HEK293 (cell line): ENCODE data around the gene HDHD3.

Experiments
- CTCF ChIA-PET: fragments of 350-600 bp; formaldehyde crosslinking; extraction: SDS; loops from one replicate; lab custom pipeline; 2021; ENCODE audit warnings: antibody characterized with exemption; lab: Yijun Ruan, JAX
- POLR2A ChIA-PET: fragments of 300-600 bp; formaldehyde crosslinking; extraction: SDS; loops from one replicate; lab custom pipeline; 2020; ENCODE audit warnings: antibody characterized with exemption, inconsistent platforms; lab: Yijun Ruan, JAX
- H3K27ac ChIP-seq: fragments of 200-500 bp; sonication (Bioruptor generic); 2 replicates; pipeline ENCODE4 v1.5.1; 2014; ENCODE audit warnings: low read depth, low read length, control low read depth, inconsistent platforms; ENCODE audit errors: extremely low read depth
- H3K36me3 ChIP-seq, 2 experiments: fragments of 200-500 bp in 1 of 2; sonication (Bioruptor generic) in 1 of 2; 1 replicate in 1 of 2; 2 replicates in 1 of 2; pipeline ENCODE4 v1.5.1; 2014 to 2017; ENCODE audit warnings: inconsistent platforms in 2 of 2, low read length in 2 of 2; ENCODE audit not compliant: control insufficient read depth in 2 of 2, insufficient read depth in 1 of 2
- H3K4me1 ChIP-seq: fragments of 200-500 bp; sonication (Bioruptor generic); 2 replicates; pipeline ENCODE4 v1.5.1; 2014; ENCODE audit warnings: mild to moderate bottlenecking, low read length, inconsistent platforms; ENCODE audit not compliant: control insufficient read depth, insufficient read depth
- H3K4me3 ChIP-seq: 2 replicates; pipeline ENCODE4 v1.5.1; 2011; ENCODE audit warnings: low read depth, mild to moderate bottlenecking, control low read depth, low read length, moderate library complexity
- H3K9me3 ChIP-seq: fragments of 200-500 bp; sonication (Bioruptor generic); 2 replicates; pipeline ENCODE4 v1.5.1; 2014; ENCODE audit warnings: low read depth, low read length, inconsistent platforms; ENCODE audit not compliant: control insufficient read depth, insufficient read depth
- EGR2 ChIP-seq: fragments of 450-650 bp; formaldehyde crosslinking; IDR thresholded peaks from 2 replicates; pipeline ENCODE4 v1.5.1; 2016; ENCODE audit warnings: low read depth, missing biosample characterization, missing genetic modification characterization
- GFI1B ChIP-seq: fragments of 450-650 bp; formaldehyde crosslinking; IDR thresholded peaks from 2 replicates; pipeline ENCODE4 v1.5.1; 2016; ENCODE audit warnings: missing biosample characterization, missing genetic modification characterization
- GLIS2 ChIP-seq: fragments of 450-650 bp; formaldehyde crosslinking; IDR thresholded peaks from 2 replicates; pipeline ENCODE4 v1.5.1; 2016; ENCODE audit warnings: missing biosample characterization, missing genetic modification characterization
- MEIS1 ChIP-seq: sonication (generic); formaldehyde crosslinking; IDR thresholded peaks from 2 replicates; pipeline ENCODE4 v1.8.1; 2022; ENCODE audit warnings: missing genetic modification reagents, mild to moderate bottlenecking, borderline replicate concordance
- SP2 ChIP-seq: fragments of 450-650 bp; formaldehyde crosslinking; IDR thresholded peaks from 2 replicates; pipeline ENCODE4 v1.5.1; 2016; ENCODE audit warnings: missing biosample characterization, missing genetic modification characterization
- TRIM28 ChIP-seq: IDR thresholded peaks from 2 replicates; pipeline ENCODE4 v1.6.1; 2011; ENCODE audit warnings: low read length, control low read depth, borderline replicate concordance
- YY1 ChIP-seq: fragments of 450-650 bp; formaldehyde crosslinking; IDR thresholded peaks from 2 replicates; pipeline ENCODE4 v1.5.1; 2018; ENCODE audit warnings: missing biosample characterization, missing genetic modification characterization
- ZBTB1 ChIP-seq: fragments of 450-650 bp; formaldehyde crosslinking; IDR thresholded peaks from 2 replicates; pipeline ENCODE4 v1.5.1; 2016; ENCODE audit warnings: missing biosample characterization, missing genetic modification characterization
- ZFP3 ChIP-seq: fragments of 450-650 bp; formaldehyde crosslinking; IDR thresholded peaks from 2 replicates; pipeline ENCODE4 v1.5.1; 2016; ENCODE audit warnings: low read depth, missing biosample characterization, missing genetic modification characterization
- ZNF10 ChIP-seq: fragments of 450-650 bp; formaldehyde crosslinking; IDR thresholded peaks from 2 replicates; pipeline ENCODE4 v1.5.1; 2017; ENCODE audit warnings: missing biosample characterization, missing genetic modification characterization
- ZNF140 ChIP-seq: fragments of 450-650 bp; formaldehyde crosslinking; IDR thresholded peaks from 2 replicates; pipeline ENCODE4 v1.5.1; 2016; ENCODE audit warnings: missing biosample characterization, missing genetic modification characterization
- ZNF211 ChIP-seq: fragments of 450-650 bp; formaldehyde crosslinking; IDR thresholded peaks from 2 replicates; pipeline ENCODE4 v1.5.1; 2016; ENCODE audit warnings: low read depth, missing biosample characterization, missing genetic modification characterization
- ZNF341 ChIP-seq: fragments of 450-650 bp; formaldehyde crosslinking; IDR thresholded peaks from 2 replicates; pipeline ENCODE4; 2016; ENCODE audit warnings: low read depth, missing biosample characterization, missing genetic modification characterization
- ZNF37A ChIP-seq: fragments of 450-650 bp; IDR thresholded peaks from 2 replicates; pipeline ENCODE4 v1.5.1; 2018; ENCODE audit warnings: missing biosample characterization, missing genetic modification characterization
- ZNF391 ChIP-seq: fragments of 450-650 bp; formaldehyde crosslinking; IDR thresholded peaks from 2 replicates; pipeline ENCODE4 v1.5.1; 2016; ENCODE audit warnings: low read depth, missing biosample characterization, missing genetic modification characterization, borderline replicate concordance
- ZNF510 ChIP-seq: fragments of 450-650 bp; formaldehyde crosslinking; IDR thresholded peaks from 2 replicates; pipeline ENCODE4 v1.5.1; 2018; ENCODE audit warnings: mild to moderate bottlenecking, missing genetic modification characterization, missing biosample characterization; ENCODE audit not compliant: insufficient replicate concordance
- ZNF521 ChIP-seq: fragments of 450-650 bp; formaldehyde crosslinking; IDR thresholded peaks from 2 replicates; pipeline ENCODE4 v1.5.1; 2017; ENCODE audit warnings: missing biosample characterization, mild to moderate bottlenecking, missing genetic modification characterization
- ZNF558 ChIP-seq: fragments of 450-650 bp; formaldehyde crosslinking; IDR thresholded peaks from 2 replicates; pipeline ENCODE4 v1.5.1; 2016; ENCODE audit warnings: missing biosample characterization, missing genetic modification characterization
- ZNF621 ChIP-seq: fragments of 450-650 bp; formaldehyde crosslinking; IDR thresholded peaks from 2 replicates; pipeline ENCODE4 v1.5.1; 2017; ENCODE audit warnings: missing biosample characterization, missing genetic modification characterization
- ZNF670 ChIP-seq: fragments of 450-650 bp; formaldehyde crosslinking; IDR thresholded peaks from 2 replicates; pipeline ENCODE4 v1.5.1; 2016; ENCODE audit warnings: missing biosample characterization, missing genetic modification characterization, low read depth
- TF ChIP-seq, protein P1 (sequence below): fragments of 450-650 bp; formaldehyde crosslinking; optimal IDR thresholded peaks from 2 replicates; pipeline ENCODE3; 2016; ENCODE audit warnings: missing biosample characterization, mild to moderate bottlenecking, missing genetic modification characterization
- TF ChIP-seq, protein P2 (sequence below): fragments of 450-650 bp; formaldehyde crosslinking; IDR thresholded peaks from 2 replicates; pipeline ENCODE4 v1.5.1; 2017; ENCODE audit warnings: missing biosample characterization, missing genetic modification characterization
- TF ChIP-seq, protein P3 (sequence below): fragments of 450-650 bp; formaldehyde crosslinking; IDR thresholded peaks from 2 replicates; pipeline ENCODE4 v1.5.1; 2017; ENCODE audit warnings: missing biosample characterization, missing genetic modification characterization
- TF ChIP-seq, protein P4 (sequence below): fragments of 450-650 bp; formaldehyde crosslinking; IDR thresholded peaks from 2 replicates; pipeline ENCODE4 v1.5.1; 2017; ENCODE audit warnings: missing biosample characterization, missing genetic modification characterization
- TF ChIP-seq, protein P5 (sequence below): fragments of 450-650 bp; formaldehyde crosslinking; IDR thresholded peaks from 2 replicates; pipeline ENCODE4 v1.5.1; 2016; ENCODE audit warnings: missing biosample characterization, missing genetic modification characterization
- TF ChIP-seq, protein P6 (sequence below): fragments of 450-650 bp; formaldehyde crosslinking; IDR thresholded peaks from 2 replicates; pipeline ENCODE4 v1.5.1; 2016; ENCODE audit warnings: missing biosample characterization, missing genetic modification characterization
- TF ChIP-seq, protein P7 (sequence below): fragments of 450-650 bp; formaldehyde crosslinking; IDR thresholded peaks from 2 replicates; pipeline ENCODE4 v1.5.1; 2016; ENCODE audit warnings: missing biosample characterization, missing genetic modification characterization

HDHD3 gene

DNA sequence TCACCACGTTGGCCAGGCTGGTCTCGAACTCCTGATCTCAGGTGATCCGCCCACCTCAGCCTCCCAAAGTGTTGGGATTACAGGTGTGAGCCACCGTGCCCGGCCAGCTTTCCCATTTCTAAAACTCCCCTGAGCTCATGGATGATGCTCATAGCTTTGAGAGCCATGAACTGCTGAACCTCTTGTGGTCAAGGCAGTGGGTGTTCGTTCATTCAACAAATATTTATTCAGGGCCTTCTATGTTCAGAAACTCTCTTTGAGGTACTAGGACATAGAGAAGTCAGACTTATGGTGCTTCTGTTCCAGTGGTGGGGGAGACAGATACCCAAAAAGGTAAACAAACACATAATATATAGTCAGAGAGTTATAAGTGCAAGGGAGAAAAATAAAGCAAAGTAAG is 24.8 kb downstream of the HDHD3 start:
- Histone ChIP-seq H3K4me3 (no peak overlapping the region), H3K4me1 (peaks cover 7% of the 10 kb centered on the region; the same call in 1 of the 2 replicates), H3K9me3 (no peaks in the 10 kb centered on the region)
- CTCF ChIA-PET = no interaction called here
- POLR2A ChIA-PET = interaction anchor here (1.2 to 1.8 kb wide), 2 partner anchors 12 to 59 kb away, joined by 3 to 7 read pairs; partner anchors contain the start of genes C9orf43, POLE3 and WDR31
- TF ChIP-seq, protein P1, sequence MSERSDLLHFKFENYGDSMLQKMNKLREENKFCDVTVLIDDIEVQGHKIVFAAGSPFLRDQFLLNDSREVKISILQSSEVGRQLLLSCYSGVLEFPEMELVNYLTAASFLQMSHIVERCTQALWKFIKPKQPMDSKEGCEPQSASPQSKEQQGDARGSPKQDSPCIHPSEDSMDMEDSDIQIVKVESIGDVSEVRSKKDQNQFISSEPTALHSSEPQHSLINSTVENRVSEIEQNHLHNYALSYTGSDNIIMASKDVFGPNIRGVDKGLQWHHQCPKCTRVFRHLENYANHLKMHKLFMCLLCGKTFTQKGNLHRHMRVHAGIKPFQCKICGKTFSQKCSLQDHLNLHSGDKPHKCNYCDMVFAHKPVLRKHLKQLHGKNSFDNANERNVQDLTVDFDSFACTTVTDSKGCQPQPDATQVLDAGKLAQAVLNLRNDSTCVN = no peak
- TF ChIP-seq ZNF621 (tag by site-specific recombination) = no peak
- TF ChIP-seq ZNF670 = no peak
- no peak for TF ChIP-seq ZNF341 (tag by site-specific recombination)
- no peak for TF ChIP-seq ZNF10 (tag by site-specific recombination)
- TF ChIP-seq GFI1B (tag by site-specific recombination) = no peak
- TF ChIP-seq, protein P2, sequence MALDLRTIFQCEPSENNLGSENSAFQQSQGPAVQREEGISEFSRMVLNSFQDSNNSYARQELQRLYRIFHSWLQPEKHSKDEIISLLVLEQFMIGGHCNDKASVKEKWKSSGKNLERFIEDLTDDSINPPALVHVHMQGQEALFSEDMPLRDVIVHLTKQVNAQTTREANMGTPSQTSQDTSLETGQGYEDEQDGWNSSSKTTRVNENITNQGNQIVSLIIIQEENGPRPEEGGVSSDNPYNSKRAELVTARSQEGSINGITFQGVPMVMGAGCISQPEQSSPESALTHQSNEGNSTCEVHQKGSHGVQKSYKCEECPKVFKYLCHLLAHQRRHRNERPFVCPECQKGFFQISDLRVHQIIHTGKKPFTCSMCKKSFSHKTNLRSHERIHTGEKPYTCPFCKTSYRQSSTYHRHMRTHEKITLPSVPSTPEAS = no peak
- no peak for TF ChIP-seq ZNF391 (tag by site-specific recombination)
- TF ChIP-seq, protein P3, sequence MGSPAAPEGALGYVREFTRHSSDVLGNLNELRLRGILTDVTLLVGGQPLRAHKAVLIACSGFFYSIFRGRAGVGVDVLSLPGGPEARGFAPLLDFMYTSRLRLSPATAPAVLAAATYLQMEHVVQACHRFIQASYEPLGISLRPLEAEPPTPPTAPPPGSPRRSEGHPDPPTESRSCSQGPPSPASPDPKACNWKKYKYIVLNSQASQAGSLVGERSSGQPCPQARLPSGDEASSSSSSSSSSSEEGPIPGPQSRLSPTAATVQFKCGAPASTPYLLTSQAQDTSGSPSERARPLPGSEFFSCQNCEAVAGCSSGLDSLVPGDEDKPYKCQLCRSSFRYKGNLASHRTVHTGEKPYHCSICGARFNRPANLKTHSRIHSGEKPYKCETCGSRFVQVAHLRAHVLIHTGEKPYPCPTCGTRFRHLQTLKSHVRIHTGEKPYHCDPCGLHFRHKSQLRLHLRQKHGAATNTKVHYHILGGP (tag by site-specific recombination) = no peak
- no peak for TF ChIP-seq SP2 (tag by site-specific recombination)
- no peak for TF ChIP-seq ZNF558
- TF ChIP-seq GLIS2 = no peak
- no peak for TF ChIP-seq ZNF521 (tag by site-specific recombination)
- TF ChIP-seq ZFP3 (tag by site-specific recombination) = no peak
- TF ChIP-seq ZNF37A (tag by site-specific recombination) = no peak
- TF ChIP-seq, protein P4, sequence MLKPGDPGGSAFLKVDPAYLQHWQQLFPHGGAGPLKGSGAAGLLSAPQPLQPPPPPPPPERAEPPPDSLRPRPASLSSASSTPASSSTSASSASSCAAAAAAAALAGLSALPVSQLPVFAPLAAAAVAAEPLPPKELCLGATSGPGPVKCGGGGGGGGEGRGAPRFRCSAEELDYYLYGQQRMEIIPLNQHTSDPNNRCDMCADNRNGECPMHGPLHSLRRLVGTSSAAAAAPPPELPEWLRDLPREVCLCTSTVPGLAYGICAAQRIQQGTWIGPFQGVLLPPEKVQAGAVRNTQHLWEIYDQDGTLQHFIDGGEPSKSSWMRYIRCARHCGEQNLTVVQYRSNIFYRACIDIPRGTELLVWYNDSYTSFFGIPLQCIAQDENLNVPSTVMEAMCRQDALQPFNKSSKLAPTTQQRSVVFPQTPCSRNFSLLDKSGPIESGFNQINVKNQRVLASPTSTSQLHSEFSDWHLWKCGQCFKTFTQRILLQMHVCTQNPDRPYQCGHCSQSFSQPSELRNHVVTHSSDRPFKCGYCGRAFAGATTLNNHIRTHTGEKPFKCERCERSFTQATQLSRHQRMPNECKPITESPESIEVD (tag by site-specific recombination) = no peak
- TF ChIP-seq ZNF510 = no peak
- TF ChIP-seq, protein P5, sequence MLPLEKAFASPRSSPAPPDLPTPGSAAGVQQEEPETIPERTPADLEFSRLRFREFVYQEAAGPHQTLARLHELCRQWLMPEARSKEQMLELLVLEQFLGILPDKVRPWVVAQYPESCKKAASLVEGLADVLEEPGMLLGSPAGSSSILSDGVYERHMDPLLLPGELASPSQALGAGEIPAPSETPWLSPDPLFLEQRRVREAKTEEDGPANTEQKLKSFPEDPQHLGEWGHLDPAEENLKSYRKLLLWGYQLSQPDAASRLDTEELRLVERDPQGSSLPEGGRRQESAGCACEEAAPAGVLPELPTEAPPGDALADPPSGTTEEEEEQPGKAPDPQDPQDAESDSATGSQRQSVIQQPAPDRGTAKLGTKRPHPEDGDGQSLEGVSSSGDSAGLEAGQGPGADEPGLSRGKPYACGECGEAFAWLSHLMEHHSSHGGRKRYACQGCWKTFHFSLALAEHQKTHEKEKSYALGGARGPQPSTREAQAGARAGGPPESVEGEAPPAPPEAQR (tag by site-specific recombination) = no peak
- no peak for TF ChIP-seq EGR2 (tag by site-specific recombination)
- TF ChIP-seq, all 188 proteins: peak for 0
- H3K27ac ChIP-seq = no peak overlapping the region
- H3K36me3 ChIP-seq = no peaks in the 10 kb centered on the region

DNA sequence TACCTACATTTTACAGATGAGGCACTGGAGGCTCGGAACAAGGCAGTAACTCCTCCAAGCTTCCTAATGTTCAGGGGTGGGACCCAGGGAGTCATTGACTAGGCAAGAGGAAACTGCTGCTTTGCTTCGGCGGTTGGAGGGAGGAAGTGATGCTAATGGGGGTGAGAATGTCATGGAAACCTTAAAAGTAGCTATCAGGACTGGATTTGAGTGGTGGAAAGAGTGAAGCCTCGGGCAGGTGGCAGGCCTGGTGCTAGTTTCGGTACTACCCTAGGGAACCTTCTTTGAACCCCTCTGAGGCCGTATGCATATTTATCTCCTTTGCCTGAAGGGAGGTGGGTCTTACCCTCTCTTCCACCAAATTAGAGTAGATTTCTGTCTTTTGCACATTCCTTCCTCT is 25.8 kb downstream of the HDHD3 start:
- ChIA-PET CTCF (interaction anchor here (1.0 to 2.5 kb wide), 4 partner anchors 11 to 238 kb away, joined by 3 to 8 read pairs (median 4); partner anchors contain the start of genes ALAD and WDR31), POLR2A (interaction anchor here (0.8 to 3.4 kb wide), 4 partner anchors 9 to 76 kb away, joined by 3 to 12 read pairs (median 5); partner anchors contain the start of genes C9orf43, CDC26, POLE3 and PRPF4)
- Histone ChIP-seq H3K4me1 (peaks cover 7% of the 10 kb centered on the region; the same call in 1 of the 2 replicates), H3K36me3 (no peaks in the 10 kb centered on the region), H3K4me3 (no peak overlapping the region), H3K9me3 (no peaks in the 10 kb centered on the region), H3K27ac (no peak overlapping the region)
- TF ChIP-seq ZNF211 (tag by site-specific recombination) = no peak
- TF ChIP-seq, protein P6, sequence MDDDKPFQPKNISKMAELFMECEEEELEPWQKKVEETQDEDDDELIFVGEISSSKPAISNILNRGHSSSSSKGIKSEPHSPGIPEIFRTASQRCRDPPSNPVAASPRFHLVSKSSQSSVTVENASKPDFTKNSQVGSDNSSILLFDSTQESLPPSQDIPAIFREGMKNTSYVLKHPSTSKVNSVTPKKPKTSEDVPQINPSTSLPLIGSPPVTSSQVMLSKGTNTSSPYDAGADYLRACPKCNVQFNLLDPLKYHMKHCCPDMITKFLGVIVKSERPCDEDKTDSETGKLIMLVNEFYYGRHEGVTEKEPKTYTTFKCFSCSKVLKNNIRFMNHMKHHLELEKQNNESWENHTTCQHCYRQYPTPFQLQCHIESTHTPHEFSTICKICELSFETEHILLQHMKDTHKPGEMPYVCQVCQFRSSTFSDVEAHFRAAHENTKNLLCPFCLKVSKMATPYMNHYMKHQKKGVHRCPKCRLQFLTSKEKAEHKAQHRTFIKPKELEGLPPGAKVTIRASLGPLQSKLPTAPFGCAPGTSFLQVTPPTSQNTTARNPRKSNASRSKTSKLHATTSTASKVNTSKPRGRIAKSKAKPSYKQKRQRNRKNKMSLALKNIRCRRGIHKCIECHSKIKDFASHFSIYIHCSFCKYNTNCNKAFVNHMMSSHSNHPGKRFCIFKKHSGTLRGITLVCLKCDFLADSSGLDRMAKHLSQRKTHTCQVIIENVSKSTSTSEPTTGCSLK = no peak
- TF ChIP-seq YY1 = no peak
- no peak for TF ChIP-seq MEIS1
- TF ChIP-seq ZBTB1 (tag by site-specific recombination) = no peak
- TF ChIP-seq TRIM28 = no peak
- TF ChIP-seq ZNF140 (tag by site-specific recombination) = no peak
- TF ChIP-seq, protein P7, sequence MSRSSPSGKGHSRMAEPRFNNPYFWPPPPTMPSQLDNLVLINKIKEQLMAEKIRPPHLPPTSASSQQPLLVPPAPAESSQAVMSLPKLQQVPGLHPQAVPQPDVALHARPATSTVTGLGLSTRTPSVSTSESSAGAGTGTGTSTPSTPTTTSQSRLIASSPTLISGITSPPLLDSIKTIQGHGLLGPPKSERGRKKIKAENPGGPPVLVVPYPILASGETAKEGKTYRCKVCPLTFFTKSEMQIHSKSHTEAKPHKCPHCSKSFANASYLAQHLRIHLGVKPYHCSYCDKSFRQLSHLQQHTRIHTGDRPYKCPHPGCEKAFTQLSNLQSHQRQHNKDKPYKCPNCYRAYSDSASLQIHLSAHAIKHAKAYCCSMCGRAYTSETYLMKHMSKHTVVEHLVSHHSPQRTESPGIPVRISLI (tag by site-specific recombination) = no peak
- no peak for TF ChIP-seq GFI1B (tag by site-specific recombination)
